ENCODE results near the gene TSPAN16.
A peak's percentile ranks its signal among the peaks of the same experiment; 100 is the strongest.

DNA sequence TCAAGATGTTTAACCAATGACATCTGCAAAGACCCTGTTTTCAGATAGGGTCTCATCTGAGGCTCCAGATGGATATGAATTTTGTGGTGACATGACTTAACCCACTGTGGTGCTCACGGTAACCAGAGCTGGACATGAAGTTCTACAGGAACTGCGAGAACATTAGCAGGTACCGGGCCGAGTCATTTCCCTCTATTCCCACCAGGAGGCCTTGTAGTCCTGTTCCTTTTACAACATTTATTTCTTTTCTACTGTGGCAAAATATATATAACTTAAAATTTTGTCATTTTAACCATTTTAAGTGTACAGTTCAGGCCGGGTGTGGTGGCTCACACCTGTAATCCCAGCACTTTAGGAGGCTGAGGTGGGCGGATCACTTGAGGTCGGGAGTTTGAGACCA is 7.6 kb upstream of the TSPAN16 start:
- no peak for TF ChIP-seq POLR2AphosphoS5 (IDR thresholded peaks at IDR 0.05)
- TF ChIP-seq, protein P1, sequence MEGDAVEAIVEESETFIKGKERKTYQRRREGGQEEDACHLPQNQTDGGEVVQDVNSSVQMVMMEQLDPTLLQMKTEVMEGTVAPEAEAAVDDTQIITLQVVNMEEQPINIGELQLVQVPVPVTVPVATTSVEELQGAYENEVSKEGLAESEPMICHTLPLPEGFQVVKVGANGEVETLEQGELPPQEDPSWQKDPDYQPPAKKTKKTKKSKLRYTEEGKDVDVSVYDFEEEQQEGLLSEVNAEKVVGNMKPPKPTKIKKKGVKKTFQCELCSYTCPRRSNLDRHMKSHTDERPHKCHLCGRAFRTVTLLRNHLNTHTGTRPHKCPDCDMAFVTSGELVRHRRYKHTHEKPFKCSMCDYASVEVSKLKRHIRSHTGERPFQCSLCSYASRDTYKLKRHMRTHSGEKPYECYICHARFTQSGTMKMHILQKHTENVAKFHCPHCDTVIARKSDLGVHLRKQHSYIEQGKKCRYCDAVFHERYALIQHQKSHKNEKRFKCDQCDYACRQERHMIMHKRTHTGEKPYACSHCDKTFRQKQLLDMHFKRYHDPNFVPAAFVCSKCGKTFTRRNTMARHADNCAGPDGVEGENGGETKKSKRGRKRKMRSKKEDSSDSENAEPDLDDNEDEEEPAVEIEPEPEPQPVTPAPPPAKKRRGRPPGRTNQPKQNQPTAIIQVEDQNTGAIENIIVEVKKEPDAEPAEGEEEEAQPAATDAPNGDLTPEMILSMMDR (IDR thresholded peaks at IDR 0.05) = peak in 2 of 4 experiments; percentile 24 to 31
